HG02763 (cell line): ENCODE results near the gene ABCA7.
"Not testable (repeated sequence)": the region's sequence is repeated elsewhere in the genome, so short reads cannot be mapped to it uniquely, and the experiment has no call there.

ENCODE experiments used
- ATAC-seq: cut with Tn5 transposase; IDR thresholded peaks from one replicate; pipeline ENCODE4 v1.9.1; 2021; ENCODE audit warnings: mild to moderate bottlenecking, moderate library complexity; ENCODE audit not compliant: unreplicated experiment

ABCA7 gene

GRCh38 chr19:1113030-1113985 lies 73.4 kb downstream of the ABCA7 start:
- ATAC-seq: no peak

- no peak for ATAC-seq
These were observed 74.1 kb downstream of the ABCA7 start for GRCh38 chr19:1113986-1114483.

- not testable (repeated sequence) for ATAC-seq
These were observed 74.8 kb downstream of the ABCA7 start for GRCh38 chr19:1114728-1115127.
